T-helper 2 cell (primary cell): ENCODE measurements around the gene WEE1.

Experiments used
- DNase-seq, 5 experiments: peaks; one replicate each; pipeline versions ENCODE4 v3.0.0 to v3.0.0-alpha.2; 2012 to 2022

Gene WEE1

DNA sequence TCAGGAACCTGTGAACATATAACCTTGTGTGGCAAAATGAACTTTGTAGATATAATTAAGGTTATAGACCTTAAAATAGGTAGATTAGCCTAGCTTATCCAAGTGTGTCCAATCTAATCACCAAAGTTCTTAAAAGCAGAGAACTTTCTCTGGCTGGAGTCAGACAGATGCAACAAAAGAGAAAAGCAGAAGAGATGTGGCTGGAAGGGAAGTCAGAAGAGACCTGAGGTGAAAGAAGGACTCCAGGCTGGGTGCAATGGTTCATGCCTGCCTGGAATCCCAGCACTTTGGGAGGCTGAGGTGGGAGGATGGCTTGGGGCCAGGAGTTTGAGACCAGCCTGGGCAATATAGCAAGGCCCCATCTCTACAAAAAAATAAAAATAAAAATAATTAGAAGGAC, 51.0 kb downstream of the WEE1 start:
- DNase-seq, result no peak

DNA sequence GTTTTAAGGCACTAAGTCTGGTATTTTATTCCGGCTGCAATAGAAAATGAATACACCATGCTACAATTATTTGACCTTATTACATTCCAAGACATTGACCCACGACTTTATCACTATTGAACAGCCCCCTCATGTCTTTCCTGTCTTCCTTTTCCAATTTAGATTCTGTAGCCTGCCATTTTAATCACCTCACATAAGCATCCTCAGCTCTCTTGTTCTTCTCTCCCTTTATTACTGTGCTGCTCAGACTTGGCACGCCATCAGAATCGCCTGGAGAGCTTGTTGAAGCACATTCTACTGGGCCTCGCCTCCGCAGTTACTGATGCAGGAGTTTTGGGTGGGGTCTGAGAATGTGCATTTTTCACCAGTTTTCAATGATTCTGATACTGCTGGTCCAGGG, 51.7 kb downstream of the WEE1 start:
- DNase-seq, result no peak

GRCh38 chr11:9625728-9626127, 52.3 kb downstream of the WEE1 start:
- DNase-seq, result no peak

DNA sequence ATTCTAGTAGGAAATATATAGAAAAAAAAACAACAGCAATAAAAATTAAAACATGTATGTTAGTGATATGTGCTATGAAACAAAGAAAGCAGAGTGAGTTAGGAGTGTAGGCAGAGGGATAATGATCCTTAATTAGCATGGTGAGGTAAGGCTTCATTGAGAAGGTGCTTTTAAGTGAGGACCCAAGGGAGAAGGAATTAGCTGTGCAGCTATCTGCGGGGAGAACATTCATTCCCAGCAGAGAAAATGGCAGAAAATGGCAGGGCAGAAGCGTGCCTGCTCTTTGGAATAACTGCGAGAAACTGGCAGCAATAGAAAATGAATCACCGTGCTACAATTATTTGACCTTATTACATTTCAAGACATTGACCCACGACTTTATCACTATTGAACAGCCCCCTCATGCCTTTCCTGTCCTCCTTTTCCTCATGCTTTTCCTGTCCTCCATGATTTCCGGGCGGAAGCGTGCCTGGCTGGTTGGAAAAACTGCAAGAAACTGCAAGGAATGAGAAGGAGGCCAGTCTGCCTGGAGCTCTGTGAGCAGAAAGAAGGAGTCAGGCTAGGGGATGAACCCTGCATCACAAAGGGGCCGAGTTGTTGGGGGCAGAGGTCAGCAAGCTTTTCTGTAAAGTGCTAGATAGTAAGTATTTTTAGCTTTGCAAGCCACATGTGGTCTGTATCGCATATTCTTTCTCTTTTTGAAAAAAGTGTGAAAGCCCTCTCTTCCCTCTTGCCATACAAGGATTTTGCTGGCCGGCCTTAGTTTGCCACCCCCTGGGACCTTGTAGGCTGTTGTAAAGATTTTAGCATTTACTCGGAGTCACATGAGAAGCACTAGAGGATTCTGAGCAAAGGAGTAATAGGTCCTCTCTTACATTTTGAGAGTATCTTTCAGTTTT, 53.3 kb downstream of the WEE1 start:
- no peak for DNase-seq

DNA sequence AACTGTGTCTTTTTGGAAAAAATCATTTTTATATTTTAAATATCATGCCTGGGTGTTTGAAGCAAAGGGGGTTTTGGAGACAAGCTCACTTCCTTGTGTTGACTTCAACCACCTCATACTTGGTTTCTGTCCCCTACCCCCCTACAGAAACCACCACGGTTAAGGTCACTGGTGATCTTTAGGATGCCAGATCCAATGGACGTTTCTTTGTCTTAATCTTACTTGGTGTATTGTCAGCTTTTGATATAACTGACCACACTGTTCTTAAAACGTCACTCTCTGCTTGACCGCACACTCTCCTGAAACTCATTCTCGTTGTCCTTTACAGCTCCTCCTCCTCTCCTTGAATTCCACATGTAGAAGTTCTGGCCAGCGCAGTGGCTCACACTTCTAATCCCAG, 55.6 kb downstream of the WEE1 start:
- no peak for DNase-seq

DNA sequence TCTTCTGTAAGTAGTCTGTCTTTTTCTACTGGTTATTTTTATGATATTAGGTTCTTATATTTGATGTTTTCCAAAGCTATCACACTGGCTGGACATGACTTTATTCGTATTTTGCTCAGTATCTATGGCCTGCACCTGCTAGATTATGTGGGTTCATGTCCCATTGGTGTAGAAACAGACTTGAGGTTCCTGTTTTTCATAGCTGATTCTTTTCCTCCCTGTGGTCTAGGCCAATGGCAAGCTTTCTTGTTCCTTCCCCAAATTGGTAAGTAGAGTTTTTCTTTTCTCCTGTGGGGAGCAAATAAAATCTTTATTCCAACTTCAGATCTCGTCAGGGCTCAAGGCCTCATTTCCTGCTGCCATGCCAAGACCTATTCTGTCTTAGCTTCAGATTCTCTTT, 60.2 kb downstream of the WEE1 start:
- no peak for DNase-seq

GRCh38 chr11:9636691-9637090, 63.2 kb downstream of the WEE1 start:
- DNase-seq, result no peak

GRCh38 chr11:9639099-9639498, 65.6 kb downstream of the WEE1 start:
- no peak for DNase-seq
